Right lobe of liver (tissue), 4 donors: ENCODE results near the gene DNAH14.

Source experiments
- CTCF ChIP-seq, 4 donors: fragments of 200-600 bp in 3 of 4; fragments of 450-650 bp in 1 of 4; IDR thresholded peaks; one replicate each; pipeline versions ENCODE4 v1.5.1 to v1.8.0; 2016 to 2022; ENCODE audit warnings: antibody characterized with exemption in 4 of 4, mild to moderate bottlenecking in 2 of 4
- POLR2A ChIP-seq: fragments of 450-650 bp; IDR thresholded peaks from one replicate; pipeline ENCODE4 v1.6.1; 2017; ENCODE audit warnings: antibody characterized with exemption, mild to moderate bottlenecking
- donor health status: DM: no; HTN: no; CAD: no.
- donor health status: DM: no; HTN: no; CAD: no.
- donor health status: DM: no; HTN: yes; CAD: no.

GRCh38 chr1:225146478-225146877 lies 217.0 kb downstream of the DNAH14 start:
- no peak for TF ChIP-seq CTCF (IDR thresholded peaks at IDR 0.05)
- TF ChIP-seq POLR2A = no peak
